ENCODE measurements around the gene HIVEP2.

The HIVEP2 gene

DNA sequence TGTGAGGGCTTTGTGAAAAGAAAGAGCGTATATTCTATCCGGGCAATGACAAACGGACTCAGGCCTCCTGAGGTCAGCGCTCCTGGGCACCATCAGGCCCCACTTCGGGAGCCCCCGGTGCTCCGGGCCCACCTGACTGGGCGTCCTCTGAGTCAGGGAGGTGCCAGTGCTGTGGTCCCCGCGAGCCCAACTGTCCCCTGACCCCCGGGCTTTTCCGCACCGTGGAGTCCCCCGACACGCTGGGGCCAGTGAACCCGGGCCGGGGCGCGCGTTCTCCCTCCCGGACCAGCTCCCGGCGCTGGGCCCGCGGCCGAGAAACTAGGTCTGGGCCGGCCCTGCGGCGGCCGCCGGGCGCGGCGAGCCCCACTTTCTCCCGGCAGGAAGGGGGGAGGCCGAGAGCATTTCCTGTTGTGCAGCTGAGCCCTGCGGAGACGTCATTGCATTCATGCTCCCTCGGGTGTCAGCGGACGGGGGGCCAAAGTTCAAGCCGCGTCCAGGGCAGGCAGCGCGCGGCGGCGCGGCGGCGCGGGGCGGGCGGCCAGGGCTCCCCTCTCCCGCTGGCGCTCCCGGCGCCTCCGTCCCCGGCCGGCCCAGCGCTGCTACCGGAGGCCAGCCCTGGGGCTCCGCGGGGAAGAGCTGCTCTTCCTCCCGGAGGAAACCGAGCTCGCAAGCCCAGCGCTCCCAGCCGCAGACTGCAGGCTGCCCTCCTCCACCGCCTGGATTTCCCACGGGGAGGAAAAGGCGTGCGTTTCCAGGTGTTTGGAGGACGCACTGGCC is 18.3 kb downstream of the HIVEP2 start:
- in situ Hi-C loops (cut with HindIII; ENCODE audit: low sequenced_read_pairs): no loop called here
- TF ChIP-seq CTCF (IDR thresholded peaks at IDR 0.05; ENCODE audit: low read depth, low read length): no peak
- DNase-seq (ENCODE audit: low read depth, low spot score): peak; percentile 84
- H3K4me3 ChIP-seq (ENCODE audit: low read depth, low read length): peak overlapping the region; percentile 57

DNA sequence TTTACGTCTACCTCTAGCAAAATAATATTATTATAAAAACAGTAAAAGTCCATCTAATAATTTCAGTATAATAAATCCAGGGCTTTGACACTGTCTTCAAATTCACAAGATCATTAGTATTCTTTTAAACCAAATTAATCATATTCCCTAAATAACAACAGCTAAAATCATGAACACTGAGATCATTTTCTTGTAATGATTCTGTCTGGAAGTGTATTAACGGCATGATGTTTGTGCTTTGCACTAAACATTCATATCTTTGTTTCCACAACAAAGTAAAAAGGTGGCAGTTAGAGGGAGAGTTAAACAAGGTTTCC is 18.8 kb downstream of the HIVEP2 start:
- H3K4me3 ChIP-seq (ENCODE audit: low read depth, low read length): peak overlapping the region; percentile 57
- in situ Hi-C loops (cut with HindIII; ENCODE audit: low sequenced_read_pairs): no loop called here
- no peak for TF ChIP-seq CTCF (IDR thresholded peaks at IDR 0.05; ENCODE audit: low read depth, low read length)
- DNase-seq (ENCODE audit: low read depth, low spot score): no peak

DNA sequence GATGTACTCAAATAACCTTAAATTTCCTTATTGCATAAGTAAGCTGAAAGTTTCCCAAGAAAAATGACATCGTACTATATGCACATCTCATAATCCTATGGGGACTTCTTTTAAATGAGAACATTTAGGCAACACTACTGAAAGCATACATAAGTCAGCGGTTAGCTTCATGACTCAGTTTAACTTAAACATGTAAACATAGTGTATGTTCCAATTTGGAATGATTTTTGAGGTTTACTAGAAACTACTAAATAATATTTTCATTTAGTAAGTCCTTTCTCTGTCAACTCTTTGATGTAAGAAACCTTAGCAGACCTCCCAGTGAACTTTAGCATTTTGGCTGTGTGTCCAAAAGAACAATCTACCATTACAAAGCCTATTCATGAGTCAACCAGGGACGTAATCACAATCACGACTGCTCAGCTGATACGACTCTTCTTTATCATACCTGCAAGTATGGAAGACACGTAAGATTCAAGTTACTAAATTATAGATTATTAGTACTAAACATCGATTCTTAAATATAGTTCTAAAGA is 19.3 kb downstream of the HIVEP2 start:
- in situ Hi-C loops (cut with HindIII; ENCODE audit: low sequenced_read_pairs): no loop called here

GRCh38 chr6:142918339-142919042 is 26.5 kb downstream of the HIVEP2 start:
- TF ChIP-seq CTCF (IDR thresholded peaks at IDR 0.05; ENCODE audit: low read depth, low read length): no peak
- in situ Hi-C loops (cut with HindIII; ENCODE audit: low sequenced_read_pairs): no loop called here
- no peak overlapping the region for H3K4me3 ChIP-seq (ENCODE audit: low read depth, low read length)
- DNase-seq (ENCODE audit: low read depth, low spot score): peak; percentile 39

More for the DNA sequence above, 19.3 kb downstream of the HIVEP2 start:
- peak; percentile 88 for DNase-seq (ENCODE audit: low read depth, low spot score)
- TF ChIP-seq CTCF (IDR thresholded peaks at IDR 0.05; ENCODE audit: low read depth, low read length): no peak
- no peak overlapping the region for H3K4me3 ChIP-seq (ENCODE audit: low read depth, low read length)

DNA sequence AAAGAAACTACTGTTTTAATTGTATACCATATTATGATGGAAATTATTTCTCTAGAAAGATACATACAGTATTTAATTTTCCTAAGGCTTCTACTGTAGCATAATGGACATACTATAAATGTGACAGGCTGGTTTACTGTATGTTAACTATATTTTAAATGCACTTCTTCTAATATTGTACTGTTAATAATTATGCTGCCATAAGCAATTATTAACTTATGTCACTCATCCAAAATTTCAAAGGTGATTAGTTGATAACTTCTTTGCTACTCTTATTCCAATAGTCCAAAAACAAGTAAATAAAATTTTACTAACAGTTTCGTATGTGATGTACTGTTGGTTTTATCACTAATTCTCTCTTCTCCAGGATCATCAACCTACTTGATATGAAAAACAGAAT is 28.1 kb downstream of the HIVEP2 start:
- no peak for TF ChIP-seq CTCF (IDR thresholded peaks at IDR 0.05; ENCODE audit: low read depth, low read length)
- DNase-seq (ENCODE audit: low read depth, low spot score): no peak
- in situ Hi-C loops (cut with HindIII; ENCODE audit: low sequenced_read_pairs): no loop called here
- no peak overlapping the region for H3K4me3 ChIP-seq (ENCODE audit: low read depth, low read length)

GRCh38 chr6:142914937-142915697 is 29.9 kb downstream of the HIVEP2 start:
- in situ Hi-C loops (cut with HindIII; ENCODE audit: low sequenced_read_pairs): no loop called here
- H3K4me3 ChIP-seq (ENCODE audit: low read depth, low read length): no peak overlapping the region
- TF ChIP-seq CTCF (IDR thresholded peaks at IDR 0.05; ENCODE audit: low read depth, low read length): no peak
- DNase-seq (ENCODE audit: low read depth, low spot score): no peak
